Suprapubic skin (tissue), 4 donors: Measurements from ENCODE around the gene DNLZ.

ENCODE experiments used
- EP300 ChIP-seq: sonication (generic); formaldehyde crosslinking; IDR thresholded peaks from one replicate; pipeline ENCODE4 v1.6.1; 2017; ENCODE audit warnings: antibody characterized with exemption
- POLR2A ChIP-seq, 2 donors: fragments of 450-650 bp; IDR thresholded peaks; one replicate each; pipeline ENCODE4 v1.6.1; 2017; ENCODE audit warnings: antibody characterized with exemption in 2 of 2, mild to moderate bottlenecking in 2 of 2, moderate library complexity in 2 of 2
- POLR2AphosphoS5 ChIP-seq, 3 donors: sonication (generic); formaldehyde crosslinking; IDR thresholded peaks; one replicate each; pipeline ENCODE4 v1.6.1; 2017; ENCODE audit warnings: antibody characterized with exemption in 3 of 3
- TF ChIP-seq, protein P1 (sequence below), 2 donors: fragments of 200-600 bp in 1 of 2; fragments of 450-650 bp in 1 of 2; sonication (generic) in 1 of 2; IDR thresholded peaks; one replicate each; pipeline ENCODE4 v1.5.1; 2016 to 2019; ENCODE audit warnings: antibody characterized with exemption in 2 of 2, mild to moderate bottlenecking in 1 of 2, moderate library complexity in 1 of 2

DNA sequence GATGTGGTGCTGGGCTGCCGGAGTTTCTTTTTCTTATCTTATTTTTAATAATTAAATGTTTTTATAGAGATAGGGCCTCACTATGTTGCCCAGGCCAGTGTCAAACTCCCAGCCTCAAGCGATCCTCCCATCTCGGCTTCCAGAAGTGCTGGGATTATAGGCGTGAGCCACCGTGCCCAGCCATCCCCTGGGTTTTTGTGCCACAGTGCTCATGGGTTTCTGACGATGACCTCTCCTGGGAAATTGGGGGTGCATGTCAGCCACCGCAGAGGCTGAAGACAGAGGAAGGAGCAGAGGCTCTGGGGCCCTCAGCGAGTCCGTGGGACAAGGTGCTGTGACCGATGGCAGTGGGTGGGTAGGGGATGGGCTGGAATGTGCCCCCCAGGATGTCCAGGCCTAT, 21.8 kb downstream of the DNLZ start:
- TF ChIP-seq, protein P1, sequence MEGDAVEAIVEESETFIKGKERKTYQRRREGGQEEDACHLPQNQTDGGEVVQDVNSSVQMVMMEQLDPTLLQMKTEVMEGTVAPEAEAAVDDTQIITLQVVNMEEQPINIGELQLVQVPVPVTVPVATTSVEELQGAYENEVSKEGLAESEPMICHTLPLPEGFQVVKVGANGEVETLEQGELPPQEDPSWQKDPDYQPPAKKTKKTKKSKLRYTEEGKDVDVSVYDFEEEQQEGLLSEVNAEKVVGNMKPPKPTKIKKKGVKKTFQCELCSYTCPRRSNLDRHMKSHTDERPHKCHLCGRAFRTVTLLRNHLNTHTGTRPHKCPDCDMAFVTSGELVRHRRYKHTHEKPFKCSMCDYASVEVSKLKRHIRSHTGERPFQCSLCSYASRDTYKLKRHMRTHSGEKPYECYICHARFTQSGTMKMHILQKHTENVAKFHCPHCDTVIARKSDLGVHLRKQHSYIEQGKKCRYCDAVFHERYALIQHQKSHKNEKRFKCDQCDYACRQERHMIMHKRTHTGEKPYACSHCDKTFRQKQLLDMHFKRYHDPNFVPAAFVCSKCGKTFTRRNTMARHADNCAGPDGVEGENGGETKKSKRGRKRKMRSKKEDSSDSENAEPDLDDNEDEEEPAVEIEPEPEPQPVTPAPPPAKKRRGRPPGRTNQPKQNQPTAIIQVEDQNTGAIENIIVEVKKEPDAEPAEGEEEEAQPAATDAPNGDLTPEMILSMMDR (IDR thresholded peaks at IDR 0.05): no peak
- TF ChIP-seq EP300 (no peak), POLR2A (IDR thresholded peaks at IDR 0.05) (no peak), POLR2AphosphoS5 (IDR thresholded peaks at IDR 0.05) (no peak)
